HepG2 (cell line): Measurements from ENCODE around the gene SLC9A1. TPM values are rescaled to one million over a fixed set of nuclear protein-coding genes. Genes with fewer than 3 reads are reported as not detected.

Experiments
- ARNTL ChIP-seq: sonication (generic); formaldehyde crosslinking; IDR thresholded peaks from 2 replicates; pipeline ENCODE4 v1.4.0; 2020; ENCODE audit warnings: mild to moderate bottlenecking, missing genetic modification reagents
- CBFB ChIP-seq: sonication (generic); formaldehyde crosslinking; IDR thresholded peaks from 2 replicates; pipeline ENCODE4 v1.4.0; 2020; ENCODE audit warnings: missing genetic modification reagents
- FOXC1 ChIP-seq: sonication (generic); formaldehyde crosslinking; IDR thresholded peaks from 2 replicates; pipeline ENCODE4 v1.8.0; 2022; ENCODE audit warnings: mild to moderate bottlenecking, missing genetic modification reagents, borderline replicate concordance
- HNF4G ChIP-seq, 2 experiments: sonication (generic) in 1 of 2; formaldehyde crosslinking in 1 of 2; IDR thresholded peaks; 2 replicates each; pipeline versions ENCODE4 v1.4.0 to v1.6.1; 2011 to 2020; ENCODE audit warnings: borderline replicate concordance in 2 of 2, low read depth in 2 of 2, mild to moderate bottlenecking in 2 of 2, low read length in 1 of 2, missing genetic modification reagents in 1 of 2, moderate library complexity in 1 of 2
- JUN ChIP-seq: sonication (generic); formaldehyde crosslinking; IDR thresholded peaks from 2 replicates; pipeline ENCODE4 v1.4.0; 2020; ENCODE audit warnings: mild to moderate bottlenecking, missing genetic modification reagents
- JUNB ChIP-seq: sonication (generic); formaldehyde crosslinking; IDR thresholded peaks from 2 replicates; pipeline ENCODE4 v1.8.0; 2022; ENCODE audit warnings: missing genetic modification reagents, mild to moderate bottlenecking, borderline replicate concordance
- LCORL ChIP-seq, 2 experiments: fragments of 450-650 bp in 1 of 2; sonication (generic) in 1 of 2; formaldehyde crosslinking in 1 of 2; IDR thresholded peaks; 2 replicates each; pipeline versions ENCODE4 v1.5.0 to v1.6.1; 2017 to 2020; ENCODE audit warnings: antibody characterized with exemption in 1 of 2, missing genetic modification reagents in 1 of 2
- RAD51 ChIP-seq: fragments of 450-650 bp; IDR thresholded peaks from 2 replicates; pipeline ENCODE4 v1.6.1; 2016; ENCODE audit warnings: borderline replicate concordance
- RARA ChIP-seq: IDR thresholded peaks from 2 replicates; pipeline ENCODE4 v1.6.1; 2016; ENCODE audit warnings: missing genetic modification reagents, missing compliant biosample characterization
- RNF2 ChIP-seq: fragments of 450-650 bp; conservative IDR thresholded peaks from 2 replicates; pipeline ENCODE4 v1.6.1; 2016; ENCODE audit warnings: low read depth
- TGIF2 ChIP-seq: IDR thresholded peaks from 2 replicates; pipeline ENCODE4 v1.6.1; 2016; ENCODE audit warnings: control low read depth, missing compliant biosample characterization
- ZBTB40 ChIP-seq, 2 experiments: fragments of 450-650 bp in 1 of 2; sonication (generic) in 1 of 2; formaldehyde crosslinking in 1 of 2; IDR thresholded peaks; 2 replicates each; pipeline versions ENCODE4 v1.6.1 to v1.8.0; 2016 to 2022; ENCODE audit warnings: antibody characterized with exemption in 1 of 2, mild to moderate bottlenecking in 1 of 2, missing genetic modification reagents in 1 of 2
- ZMYM4 ChIP-seq: sonication (generic); formaldehyde crosslinking; IDR thresholded peaks from 2 replicates; pipeline ENCODE4 v1.8.1; 2023; ENCODE audit warnings: mild to moderate bottlenecking, missing genetic modification reagents
- ZNF607 ChIP-seq: sonication (generic); formaldehyde crosslinking; IDR thresholded peaks from 2 replicates; pipeline ENCODE4 v1.5.1; 2020; ENCODE audit warnings: missing genetic modification reagents, mild to moderate bottlenecking, borderline replicate concordance
- polyA plus RNA-seq, 8 experiments: library from polyadenylated mRNA; depleted of rRNA in 3 of 8; stranded (reverse) in 7 of 8; unstranded in 1 of 8; fragments of >200 nt; fragmentation: Illumina TruSeq in 4 of 8; extraction: Trizol in 4 of 8; gene quantifications; 2 replicates each; pipeline versions ENCODE4 v1.2.1 to v1.2.3, GENCODE V29; 2011 to 2016; ENCODE audit warnings: low read depth in 4 of 8, missing spikeins in 1 of 8, mixed read lengths in 1 of 8; ENCODE audit not compliant: insufficient read depth in 1 of 8
- total RNA-seq, 5 experiments: library from RNA; depleted of rRNA; stranded (reverse); fragments of >200 nt; fragmentation: Illumina TruSeq; extraction: Trizol; gene quantifications; 2 replicates each; pipeline ENCODE4 v1.2.3, GENCODE V29; 2016; ENCODE audit warnings: low read depth in 1 of 5
- TF ChIP-seq, protein P1 (sequence below): sonication (generic); formaldehyde crosslinking; IDR thresholded peaks from 2 replicates; pipeline ENCODE4 v1.4.0; 2020; ENCODE audit warnings: missing genetic modification reagents
- TF ChIP-seq, protein P2 (sequence below): IDR thresholded peaks from 2 replicates; pipeline ENCODE4 v1.6.1; 2012; ENCODE audit warnings: inconsistent platforms

Gene SLC9A1
- total and polyA plus RNA-seq, 2 of the 13 experiments (the other 11 are each of a cell fraction or from before 2014, with no cell fraction given) = 1.4 to 2.9 TPM

- TF ChIP-seq, protein P1, sequence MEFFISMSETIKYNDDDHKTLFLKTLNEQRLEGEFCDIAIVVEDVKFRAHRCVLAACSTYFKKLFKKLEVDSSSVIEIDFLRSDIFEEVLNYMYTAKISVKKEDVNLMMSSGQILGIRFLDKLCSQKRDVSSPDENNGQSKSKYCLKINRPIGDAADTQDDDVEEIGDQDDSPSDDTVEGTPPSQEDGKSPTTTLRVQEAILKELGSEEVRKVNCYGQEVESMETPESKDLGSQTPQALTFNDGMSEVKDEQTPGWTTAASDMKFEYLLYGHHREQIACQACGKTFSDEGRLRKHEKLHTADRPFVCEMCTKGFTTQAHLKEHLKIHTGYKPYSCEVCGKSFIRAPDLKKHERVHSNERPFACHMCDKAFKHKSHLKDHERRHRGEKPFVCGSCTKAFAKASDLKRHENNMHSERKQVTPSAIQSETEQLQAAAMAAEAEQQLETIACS = no peak
- 0 out of 2 replicates have a peak, but pooled peaks have one; percentile 34 for TF ChIP-seq JUNB (CRISPR knock-in tag)
- 0 out of 2 replicates have a peak, but pooled peaks have one; percentile 55 for TF ChIP-seq RNF2
- peak; percentile 36; the same call in 1 of the 2 replicates for TF ChIP-seq FOXC1 (CRISPR knock-in tag)
- TF ChIP-seq HNF4G (IDR thresholded peaks at IDR 0.05; ENCODE audit: borderline replicate concordance, low read depth, low read length) = peak; percentile 40; the same call in 1 of the 2 replicates
- no peak for TF ChIP-seq HNF4G (CRISPR knock-in tag; IDR thresholded peaks at IDR 0.05; ENCODE audit: borderline replicate concordance, low read depth)
- TF ChIP-seq LCORL (IDR thresholded peaks at IDR 0.05) = peak; percentile 63
- TF ChIP-seq LCORL (CRISPR knock-in tag; IDR thresholded peaks at IDR 0.05) = peak; percentile 82
- TF ChIP-seq, protein P2, sequence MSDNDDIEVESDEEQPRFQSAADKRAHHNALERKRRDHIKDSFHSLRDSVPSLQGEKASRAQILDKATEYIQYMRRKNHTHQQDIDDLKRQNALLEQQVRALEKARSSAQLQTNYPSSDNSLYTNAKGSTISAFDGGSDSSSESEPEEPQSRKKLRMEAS = peak; percentile 96
- TF ChIP-seq ZNF607 (CRISPR knock-in tag) = peak; percentile 82
- 0 out of 2 replicates have a peak, but pooled peaks have one; percentile 39 for TF ChIP-seq ARNTL (CRISPR knock-in tag)
- TF ChIP-seq JUN (CRISPR knock-in tag) = no peak
- 0 out of 2 replicates have a peak, but pooled peaks have one; percentile 23 for TF ChIP-seq ZMYM4
- no peak for TF ChIP-seq ZBTB40 (IDR thresholded peaks at IDR 0.05)
- no peak for TF ChIP-seq ZBTB40 (CRISPR knock-in tag; IDR thresholded peaks at IDR 0.05)
- TF ChIP-seq RARA (CRISPR knock-in tag) = peak; percentile 59; the same call in 1 of the 2 replicates
- 0 out of 2 replicates have a peak, but pooled peaks have one; percentile 24 for TF ChIP-seq TGIF2 (CRISPR knock-in tag)
- no peak for TF ChIP-seq RAD51
- TF ChIP-seq CBFB (CRISPR knock-in tag) = no peak
These were observed 37.2 kb upstream of the SLC9A1 start (continued) for GRCh38 chr1:27192039-27192529.
